ENCODE measurements around the gene OXTR.

OXTR gene

GRCh38 chr3:8767256-8767666, 2.2 kb downstream of the OXTR start:
- DNase-seq: no peak

- no peak for DNase-seq
Measured at GRCh38 chr3:8766148-8766547, 3.3 kb downstream of the OXTR start.

- no peak for DNase-seq
Measured at GRCh38 chr3:8765528-8765927, 3.9 kb downstream of the OXTR start.

GRCh38 chr3:8764528-8764927, 4.9 kb downstream of the OXTR start:
- no peak for DNase-seq

- DNase-seq: no peak
Measured at GRCh38 chr3:8762607-8763377, 6.6 kb downstream of the OXTR start.

GRCh38 chr3:8761866-8762265, 7.5 kb downstream of the OXTR start:
- no peak for DNase-seq

- no peak for DNase-seq
Measured at GRCh38 chr3:8760506-8760905, 8.9 kb downstream of the OXTR start.

GRCh38 chr3:8760091-8760490, 9.3 kb downstream of the OXTR start:
- no peak for DNase-seq

- no peak for DNase-seq
Measured at GRCh38 chr3:8759038-8759707, 10.2 kb downstream of the OXTR start.

- DNase-seq: no peak
Measured at GRCh38 chr3:8757551-8758518, 11.6 kb downstream of the OXTR start.

GRCh38 chr3:8756671-8757070, 12.7 kb downstream of the OXTR start:
- no peak for DNase-seq

GRCh38 chr3:8755564-8756237, 13.7 kb downstream of the OXTR start:
- DNase-seq: no peak

GRCh38 chr3:8755097-8755496, 14.3 kb downstream of the OXTR start:
- DNase-seq: no peak

- DNase-seq: no peak
Measured at GRCh38 chr3:8752832-8753231, 16.6 kb downstream of the OXTR start.

- no peak for DNase-seq
Measured at GRCh38 chr3:8749316-8749715, 20.1 kb downstream of the OXTR start.

- DNase-seq: no peak
Measured at GRCh38 chr3:8746780-8747345, 22.6 kb downstream of the OXTR start.

GRCh38 chr3:8745619-8746370, 23.6 kb downstream of the OXTR start:
- no peak for DNase-seq

- no peak for DNase-seq
Measured at GRCh38 chr3:8743911-8744310, 25.5 kb downstream of the OXTR start.

GRCh38 chr3:8743021-8743601, 26.3 kb downstream of the OXTR start:
- DNase-seq: no peak

- no peak for DNase-seq
Measured at GRCh38 chr3:8741581-8742261, 27.7 kb downstream of the OXTR start.

Data from stimulated activated naive CD4-positive, alpha-beta T cell treated with Interleukin-2 at 50 U/mL for 16 hours (primary cell).